Progenitor cell of endocrine pancreas (in vitro differentiated cells): Measurements from ENCODE around the gene LIPC. TPM values are rescaled to one million over a fixed set of nuclear protein-coding genes. Genes with fewer than 3 reads are reported as not detected.
A peak's percentile ranks its signal among the peaks of the same experiment; 100 is the strongest.
"Not testable (repeated sequence)": the region's sequence is repeated elsewhere in the genome, so short reads cannot be mapped to it uniquely, and the experiment has no call there.

Experiments used
- DNase-seq: peaks from one replicate; pipeline ENCODE4 v3.0.0; 2021; ENCODE audit warnings: low spot score; ENCODE audit not compliant: unreplicated experiment
- H3K27ac Mint-ChIP-seq: 2 replicates; pipeline ENCODE4 v1.8.0; 2021; ENCODE audit warnings: mild to moderate bottlenecking, moderate library complexity, mixed read lengths
- H3K27me3 Mint-ChIP-seq: 2 replicates; pipeline ENCODE4 v1.8.0; 2021; ENCODE audit warnings: mixed read lengths
- H3K36me3 Mint-ChIP-seq: 2 replicates; pipeline ENCODE4 v1.8.0; 2022; ENCODE audit warnings: mixed read lengths; ENCODE audit not compliant: insufficient read depth
- H3K4me1 Mint-ChIP-seq: 2 replicates; pipeline ENCODE4 v1.8.0; 2021; ENCODE audit warnings: low read depth, mixed read lengths
- H3K4me3 Mint-ChIP-seq: 2 replicates; pipeline ENCODE4 v1.8.0; 2021; ENCODE audit warnings: low read depth, mild to moderate bottlenecking, moderate library complexity, mixed read lengths
- H3K9me3 Mint-ChIP-seq: 2 replicates; pipeline ENCODE4 v1.8.0; 2021; ENCODE audit warnings: low read depth, mixed read lengths
- total RNA-seq: library from RNA; stranded (reverse); gene quantifications from 2 replicates; pipeline ENCODE4 v1.2.1, GENCODE V29; 2021
- TF ChIP-seq, protein P1 (sequence below): fragments of 200-600 bp; sonication (generic); IDR thresholded peaks from one replicate; pipeline ENCODE4 v1.5.0; 2021; ENCODE audit warnings: antibody characterized with exemption, mild to moderate bottlenecking; ENCODE audit not compliant: unreplicated experiment

LIPC gene
- total RNA-seq, 1 donor from 2014 or later = 5.9 TPM

DNA sequence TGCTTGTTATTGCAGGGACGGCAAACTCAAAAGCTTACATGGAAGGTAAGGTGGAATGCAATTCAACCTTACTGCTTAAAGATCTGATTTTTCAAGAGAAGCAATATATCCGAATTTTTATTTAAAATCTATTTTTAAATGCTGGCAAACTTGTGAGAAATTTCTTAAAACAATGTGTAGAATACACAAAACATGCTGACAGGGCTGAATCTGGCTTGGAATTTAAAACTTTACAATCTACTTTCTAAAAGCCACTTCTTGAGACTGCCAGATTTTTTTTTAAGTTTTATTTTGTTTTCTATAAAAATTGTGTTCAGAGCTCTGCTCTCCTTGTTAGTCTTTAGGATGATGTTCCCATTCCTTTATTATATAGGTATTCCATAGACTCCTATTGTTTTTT is 171.0 kb downstream of the LIPC start:
- Mint-ChIP-seq H3K9me3 (peaks cover 2% of the 10 kb centered on the region), H3K27me3 (no peaks in the 10 kb centered on the region), H3K4me1 (peaks cover 17% of the 10 kb centered on the region), H3K27ac (no peak overlapping the region), H3K36me3 (peaks cover 29% of the 10 kb centered on the region), H3K4me3 (no peak overlapping the region)
- TF ChIP-seq, protein P1, sequence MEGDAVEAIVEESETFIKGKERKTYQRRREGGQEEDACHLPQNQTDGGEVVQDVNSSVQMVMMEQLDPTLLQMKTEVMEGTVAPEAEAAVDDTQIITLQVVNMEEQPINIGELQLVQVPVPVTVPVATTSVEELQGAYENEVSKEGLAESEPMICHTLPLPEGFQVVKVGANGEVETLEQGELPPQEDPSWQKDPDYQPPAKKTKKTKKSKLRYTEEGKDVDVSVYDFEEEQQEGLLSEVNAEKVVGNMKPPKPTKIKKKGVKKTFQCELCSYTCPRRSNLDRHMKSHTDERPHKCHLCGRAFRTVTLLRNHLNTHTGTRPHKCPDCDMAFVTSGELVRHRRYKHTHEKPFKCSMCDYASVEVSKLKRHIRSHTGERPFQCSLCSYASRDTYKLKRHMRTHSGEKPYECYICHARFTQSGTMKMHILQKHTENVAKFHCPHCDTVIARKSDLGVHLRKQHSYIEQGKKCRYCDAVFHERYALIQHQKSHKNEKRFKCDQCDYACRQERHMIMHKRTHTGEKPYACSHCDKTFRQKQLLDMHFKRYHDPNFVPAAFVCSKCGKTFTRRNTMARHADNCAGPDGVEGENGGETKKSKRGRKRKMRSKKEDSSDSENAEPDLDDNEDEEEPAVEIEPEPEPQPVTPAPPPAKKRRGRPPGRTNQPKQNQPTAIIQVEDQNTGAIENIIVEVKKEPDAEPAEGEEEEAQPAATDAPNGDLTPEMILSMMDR = no peak
- no peak for DNase-seq

DNA sequence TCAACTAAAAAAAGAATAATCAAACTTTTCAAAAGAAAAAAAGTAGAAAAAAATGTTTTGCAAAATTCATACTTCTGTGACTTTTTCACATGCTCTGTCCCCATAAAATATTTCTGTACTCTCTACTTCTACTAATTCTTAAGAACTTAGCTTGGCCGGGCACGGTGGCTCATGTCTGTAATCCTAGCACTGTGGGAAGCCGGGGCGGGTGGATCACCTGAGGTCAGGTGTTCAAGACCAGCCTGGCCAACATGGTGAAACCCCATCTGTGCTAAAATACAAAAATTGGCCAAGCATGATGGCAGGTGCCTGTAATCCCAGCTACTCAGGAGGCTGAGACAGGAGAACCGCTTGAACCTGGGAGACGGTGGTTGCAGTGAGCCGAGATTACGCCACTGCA is 172.1 kb downstream of the LIPC start:
- not testable (repeated sequence) for H3K27me3 Mint-ChIP-seq, DNase-seq, H3K4me3 Mint-ChIP-seq, H3K9me3 Mint-ChIP-seq, H3K27ac Mint-ChIP-seq
- peaks cover 30% of the 10 kb centered on the region for H3K36me3 Mint-ChIP-seq
- peaks cover 17% of the 10 kb centered on the region for H3K4me1 Mint-ChIP-seq

DNA sequence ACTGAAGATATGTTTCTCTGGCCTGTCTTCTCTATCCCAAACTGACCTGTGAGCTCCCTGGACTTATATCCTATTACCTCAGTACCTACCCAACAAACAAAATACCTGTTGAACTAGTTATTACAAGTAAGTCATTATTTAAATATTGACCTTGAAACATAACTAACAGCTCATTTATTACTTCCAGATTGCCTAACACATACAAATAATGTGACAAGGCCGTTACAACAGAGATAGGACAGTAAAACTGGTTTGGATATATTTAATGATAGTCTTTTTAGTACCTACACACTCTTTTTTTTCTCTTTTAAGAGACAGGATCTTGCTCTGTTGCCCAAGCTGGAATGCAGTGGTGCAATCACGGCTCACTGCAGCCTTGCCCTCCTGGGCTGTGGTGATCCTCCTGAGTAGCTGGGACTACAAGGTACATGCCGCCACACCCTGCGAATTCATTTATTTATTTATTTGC is 172.7 kb downstream of the LIPC start:
- H3K36me3 Mint-ChIP-seq = peaks cover 31% of the 10 kb centered on the region
- TF ChIP-seq, protein P1 = no peak
- H3K27me3 Mint-ChIP-seq = no peaks in the 10 kb centered on the region
- no peak overlapping the region for H3K4me3 Mint-ChIP-seq
- H3K27ac Mint-ChIP-seq = peak overlapping the region; percentile 64
- no peaks in the 10 kb centered on the region for H3K9me3 Mint-ChIP-seq
- DNase-seq = no peak
- peaks cover 17% of the 10 kb centered on the region for H3K4me1 Mint-ChIP-seq

DNA sequence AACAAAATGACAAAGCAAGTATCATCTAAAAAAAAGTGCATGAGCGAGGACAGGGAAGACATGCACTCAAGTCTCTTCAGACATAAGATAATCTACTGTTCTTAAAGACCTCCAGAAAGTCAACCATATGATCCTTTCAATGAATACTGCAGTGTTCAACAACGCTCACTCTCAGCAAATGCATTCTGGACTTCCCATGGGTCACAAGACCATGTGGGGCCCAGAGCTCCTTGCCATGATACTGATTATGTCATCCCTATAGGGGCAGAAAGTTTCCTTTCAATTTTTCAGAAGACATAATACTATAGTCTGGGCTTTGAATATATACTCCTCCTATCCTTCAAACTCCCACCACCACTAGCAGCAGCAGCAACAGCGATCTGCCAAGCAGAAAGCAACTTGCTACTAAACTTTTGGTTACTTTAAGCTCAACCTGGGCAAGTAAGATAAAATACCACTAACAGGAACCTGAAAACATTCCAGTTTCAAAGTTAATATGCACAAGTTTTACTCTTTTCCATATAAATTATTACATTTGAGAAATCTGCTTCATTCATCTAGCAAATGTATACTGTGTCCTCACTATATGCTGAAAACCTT is 174.2 kb downstream of the LIPC start:
- no peaks in the 10 kb centered on the region for H3K9me3 Mint-ChIP-seq
- H3K27me3 Mint-ChIP-seq = no peaks in the 10 kb centered on the region
- H3K27ac Mint-ChIP-seq = no peak overlapping the region
- TF ChIP-seq, protein P1 = no peak
- peaks cover 34% of the 10 kb centered on the region for H3K36me3 Mint-ChIP-seq
- no peak overlapping the region for H3K4me3 Mint-ChIP-seq
- DNase-seq = no peak
- H3K4me1 Mint-ChIP-seq = peaks cover 18% of the 10 kb centered on the region

DNA sequence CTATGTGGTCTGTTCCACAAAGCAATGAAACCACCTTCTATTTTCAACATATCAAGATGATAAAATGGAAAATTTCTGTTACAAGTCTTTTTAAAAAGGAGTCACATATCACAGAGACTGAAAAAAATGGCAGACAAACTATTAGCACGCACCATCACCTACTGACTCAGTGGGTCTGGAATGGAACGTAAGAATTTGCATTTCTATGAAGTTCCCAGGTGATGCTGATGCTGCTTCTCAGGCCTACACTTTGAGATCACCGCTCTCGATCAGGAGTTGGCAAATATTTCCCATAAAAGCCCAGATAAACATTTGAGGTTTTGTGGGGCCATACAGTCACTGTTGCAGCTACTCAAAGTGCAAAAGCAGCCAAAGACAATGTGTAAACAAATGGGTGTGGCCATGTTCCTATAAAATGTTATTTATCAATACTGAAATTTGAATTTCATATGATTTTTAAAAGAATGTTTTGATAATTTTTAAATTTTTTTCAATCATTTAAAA is 174.8 kb downstream of the LIPC start:
- Mint-ChIP-seq H3K4me3 (no peak overlapping the region), H3K4me1 (peaks cover 18% of the 10 kb centered on the region), H3K27ac (no peak overlapping the region), H3K9me3 (no peaks in the 10 kb centered on the region), H3K27me3 (no peaks in the 10 kb centered on the region), H3K36me3 (peaks cover 35% of the 10 kb centered on the region)
- no peak for DNase-seq
- TF ChIP-seq, protein P1 = no peak

DNA sequence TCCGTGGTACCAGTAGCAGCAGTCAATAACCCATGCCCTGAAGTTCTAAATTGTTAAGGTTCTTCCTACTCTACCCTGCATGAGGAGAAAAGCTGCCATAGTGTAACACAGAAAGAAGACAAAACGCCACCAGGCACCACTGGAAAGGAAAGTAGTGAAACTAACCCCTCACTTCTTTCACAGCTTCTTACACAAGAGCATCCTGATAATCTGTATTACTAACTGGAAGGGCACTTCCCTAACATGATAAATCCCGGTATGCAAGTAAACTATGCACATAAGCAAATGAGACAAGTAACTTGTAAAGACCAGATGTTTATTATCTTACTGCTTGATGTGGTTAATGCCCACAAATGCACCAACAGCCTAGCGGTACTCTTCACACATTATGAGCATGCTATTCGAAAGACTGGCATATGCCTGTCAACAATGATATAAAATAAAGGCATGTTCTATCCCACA is 176.4 kb downstream of the LIPC start:
- H3K4me3 Mint-ChIP-seq = no peak overlapping the region
- no peak overlapping the region for H3K27ac Mint-ChIP-seq
- H3K9me3 Mint-ChIP-seq = peaks cover under 1% of the 10 kb centered on the region
- peaks cover 31% of the 10 kb centered on the region for H3K36me3 Mint-ChIP-seq
- TF ChIP-seq, protein P1 = no peak
- DNase-seq = no peak
- H3K27me3 Mint-ChIP-seq = no peaks in the 10 kb centered on the region
- peaks cover 25% of the 10 kb centered on the region for H3K4me1 Mint-ChIP-seq
